Muscle layer of duodenum (tissue), 2 donors: Measurements from ENCODE around the gene NEAT1.
"Not testable (repeated sequence)": the region's sequence is repeated elsewhere in the genome, so short reads cannot be mapped to it uniquely, and the experiment has no call there.

Experiments used
- H3K27ac ChIP-seq: one replicate; pipeline ENCODE4 v1.7.0; 2013; ENCODE audit warnings: mild to moderate bottlenecking, low read length
- H3K27me3 ChIP-seq: one replicate; pipeline ENCODE4 v1.7.0; 2013; ENCODE audit warnings: low read depth, mild to moderate bottlenecking, control low read depth, low read length
- H3K36me3 ChIP-seq, 2 donors: one replicate each; pipeline ENCODE4 v1.7.0; 2013; ENCODE audit warnings: low read length in 2 of 2, control low read depth in 1 of 2, mild to moderate bottlenecking in 1 of 2; ENCODE audit not compliant: insufficient read depth in 2 of 2, control insufficient read depth in 1 of 2
- H3K4me1 ChIP-seq, 2 donors: one replicate each; pipeline ENCODE4 v1.7.0; 2013; ENCODE audit warnings: low read length in 2 of 2, mild to moderate bottlenecking in 2 of 2, control low read depth in 1 of 2, moderate library complexity in 1 of 2; ENCODE audit not compliant: insufficient read depth in 2 of 2, control insufficient read depth in 1 of 2
- H3K4me3 ChIP-seq, 2 donors: one replicate each; pipeline ENCODE4 v1.7.0; 2013; ENCODE audit warnings: low read length in 2 of 2, low read depth in 1 of 2, mild to moderate bottlenecking in 1 of 2
- H3K9me3 ChIP-seq, 2 donors: one replicate each; pipeline ENCODE4 v1.7.0; 2013; ENCODE audit warnings: low read length in 2 of 2, control low read depth in 1 of 2, mild to moderate bottlenecking in 1 of 2; ENCODE audit not compliant: control insufficient read depth in 1 of 2
- donor health status: healthy.

The NEAT1 gene

GRCh38 chr11:65440831-65441499 lies 18.4 kb downstream of the NEAT1 start:
- Histone ChIP-seq H3K4me1 (peaks cover 0 to 33% of the 10 kb centered on the region in 2 donors), H3K36me3 (peaks cover 52 to 64% of the 10 kb centered on the region in 2 donors), H3K27me3 (no peaks in the 10 kb centered on the region), H3K27ac (peak overlapping the region; percentile 52), H3K4me3 (no peak overlapping the region), H3K9me3 (no peaks in the 10 kb centered on the region)

- peak overlapping the region; percentile 18 for H3K27ac ChIP-seq
- H3K9me3 ChIP-seq = no peaks in the 10 kb centered on the region
- H3K4me1 ChIP-seq = peaks cover 0 to 24% of the 10 kb centered on the region in 2 donors
- no peak overlapping the region for H3K4me3 ChIP-seq
- H3K36me3 ChIP-seq = peaks cover 36 to 53% of the 10 kb centered on the region in 2 donors
- H3K27me3 ChIP-seq = no peaks in the 10 kb centered on the region
Measured at GRCh38 chr11:65442842-65443331, 20.3 kb downstream of the NEAT1 start.

- H3K27ac ChIP-seq = peak overlapping the region; percentile 23
- H3K27me3 ChIP-seq = no peaks in the 10 kb centered on the region
- H3K9me3 ChIP-seq = no peaks in the 10 kb centered on the region
- H3K4me3 ChIP-seq = no peak overlapping the region
- H3K4me1 ChIP-seq = peaks cover 0 to 20% of the 10 kb centered on the region in 2 donors
- peaks cover 29 to 47% of the 10 kb centered on the region in 2 donors for H3K36me3 ChIP-seq
Measured at GRCh38 chr11:65444314-65445051, 21.9 kb downstream of the NEAT1 start.

GRCh38 chr11:65445101-65445603 lies 22.6 kb downstream of the NEAT1 start:
- Histone ChIP-seq H3K27ac (no peak overlapping the region), H3K36me3 (peaks cover 29 to 47% of the 10 kb centered on the region in 2 donors), H3K9me3 (no peaks in the 10 kb centered on the region), H3K27me3 (no peaks in the 10 kb centered on the region), H3K4me1 (peaks cover 0 to 16% of the 10 kb centered on the region in 2 donors), H3K4me3 (no peak overlapping the region)

GRCh38 chr11:65445604-65446445 lies 23.2 kb downstream of the NEAT1 start:
- Histone ChIP-seq H3K4me1 (peaks cover 0 to 16% of the 10 kb centered on the region in 2 donors), H3K4me3 (no peak overlapping the region), H3K27ac (no peak overlapping the region), H3K9me3 (no peaks in the 10 kb centered on the region), H3K27me3 (no peaks in the 10 kb centered on the region), H3K36me3 (peaks cover 29 to 47% of the 10 kb centered on the region in 2 donors)

- H3K36me3 ChIP-seq = peaks cover 27 to 46% of the 10 kb centered on the region in 2 donors
- no peak overlapping the region for H3K4me3 ChIP-seq
- no peaks in the 10 kb centered on the region for H3K27me3 ChIP-seq
- H3K9me3 ChIP-seq = no peaks in the 10 kb centered on the region
- H3K27ac ChIP-seq = no peak overlapping the region
- peaks cover 0 to 13% of the 10 kb centered on the region in 2 donors for H3K4me1 ChIP-seq
Measured at GRCh38 chr11:65446446-65447277, 24.1 kb downstream of the NEAT1 start.

- peak overlapping the region; percentile 45 for H3K27ac ChIP-seq
Measured at GRCh38 chr11:65448074-65448417, 25.4 kb downstream of the NEAT1 start.

GRCh38 chr11:65448418-65449105 lies 26.0 kb downstream of the NEAT1 start:
- H3K27ac ChIP-seq = peak overlapping the region; percentile 45

More at GRCh38 chr11:65448074-65448417, 25.4 kb downstream of the NEAT1 start:
- Histone ChIP-seq H3K4me3 (no peak overlapping the region), H3K4me1 (peaks cover 0 to 6% of the 10 kb centered on the region in 2 donors), H3K36me3 (peaks cover 19 to 35% of the 10 kb centered on the region in 2 donors), H3K9me3 (no peaks in the 10 kb centered on the region), H3K27me3 (no peaks in the 10 kb centered on the region)

GRCh38 chr11:65451301-65451700 lies 28.7 kb downstream of the NEAT1 start:
- H3K27ac ChIP-seq, H3K9me3 ChIP-seq, H3K4me3 ChIP-seq, H3K27me3 ChIP-seq, H3K36me3 ChIP-seq, H3K4me1 ChIP-seq: not testable (repeated sequence)

More at GRCh38 chr11:65448418-65449105, 26.0 kb downstream of the NEAT1 start:
- Histone ChIP-seq H3K27me3 (no peaks in the 10 kb centered on the region), H3K4me1 (peaks cover 0 to 4% of the 10 kb centered on the region in 2 donors), H3K9me3 (no peaks in the 10 kb centered on the region), H3K36me3 (peaks cover 14 to 29% of the 10 kb centered on the region in 2 donors), H3K4me3 (no peak overlapping the region)

- not testable (repeated sequence) for H3K36me3 ChIP-seq, H3K9me3 ChIP-seq, H3K4me3 ChIP-seq, H3K4me1 ChIP-seq, H3K27ac ChIP-seq, H3K27me3 ChIP-seq
Measured at GRCh38 chr11:65452259-65452658, 29.7 kb downstream of the NEAT1 start.
